Inferior parietal cortex (tissue), 1 donor: Measurements from ENCODE around the gene ADAMTS18.

Experiments used
- DNase-seq: peaks from one replicate; pipeline ENCODE4 v3.0.0-alpha.2; 2016; ENCODE audit errors: extremely low spot score

The ADAMTS18 gene

GRCh38 chr16:77327717-77328116, 107.1 kb downstream of the ADAMTS18 start:
- no peak for DNase-seq

DNA sequence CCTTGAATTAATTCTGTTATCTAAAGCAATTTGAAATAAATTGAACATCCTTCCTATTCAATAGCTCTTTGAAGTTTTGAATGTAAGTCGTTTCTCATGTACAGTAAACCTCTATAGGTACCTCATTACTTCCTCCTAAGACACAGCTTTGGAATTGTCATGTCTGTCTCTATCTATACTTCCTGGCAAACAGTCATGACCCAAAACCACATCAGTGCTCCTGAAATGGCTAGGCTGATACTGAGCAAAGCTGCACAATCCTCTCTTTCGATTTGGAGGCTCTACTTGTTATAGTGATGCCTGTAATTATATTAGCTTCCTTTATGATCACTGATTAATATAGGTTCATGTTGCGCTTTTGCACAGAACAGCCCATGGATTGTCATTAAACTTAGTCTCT, 110.1 kb downstream of the ADAMTS18 start:
- DNase-seq, result no peak

GRCh38 chr16:77323695-77324094, 111.1 kb downstream of the ADAMTS18 start:
- no peak for DNase-seq

DNA sequence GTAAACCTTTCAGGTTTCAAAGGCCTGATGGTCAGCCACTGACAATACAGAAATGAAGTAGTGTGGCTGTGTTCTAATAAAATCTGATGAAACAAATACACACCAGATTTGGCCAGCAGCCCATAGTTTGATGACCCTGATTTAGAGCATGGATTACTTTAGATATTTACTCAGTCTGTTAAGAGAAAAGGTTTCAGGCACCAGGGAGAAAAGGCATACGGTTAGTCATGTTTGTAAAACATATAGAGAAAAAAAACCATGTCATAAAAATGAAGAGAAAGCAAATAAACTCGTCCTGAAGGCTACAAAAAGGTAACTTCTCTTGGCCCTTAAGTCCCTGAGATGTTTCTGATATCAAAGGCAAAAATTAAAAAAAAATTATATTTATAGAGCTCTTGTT, 112.1 kb downstream of the ADAMTS18 start:
- DNase-seq, result no peak

GRCh38 chr16:77317059-77317458, 117.8 kb downstream of the ADAMTS18 start:
- no peak for DNase-seq

DNA sequence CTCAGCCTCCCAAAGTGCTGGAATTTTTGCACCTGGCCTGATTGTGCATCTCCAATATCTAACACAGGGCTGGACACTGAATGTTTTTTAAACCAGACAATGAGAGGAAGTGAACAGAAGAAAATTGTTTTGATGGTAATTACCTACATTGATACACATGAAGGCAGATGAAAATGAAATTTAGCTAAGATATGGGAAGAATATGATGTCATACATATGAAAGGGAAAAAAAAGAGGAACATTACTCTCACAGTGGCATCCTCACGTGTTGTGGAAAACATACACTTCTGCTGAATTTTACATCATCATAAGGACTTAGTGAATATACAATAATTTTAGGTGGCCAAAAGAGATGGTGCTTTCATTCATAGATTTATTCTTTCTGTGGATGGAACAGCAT, 124.0 kb downstream of the ADAMTS18 start:
- DNase-seq, result no peak

GRCh38 chr16:77308163-77308561, 126.7 kb downstream of the ADAMTS18 start:
- no peak for DNase-seq

- no peak for DNase-seq
These were observed 127.2 kb downstream of the ADAMTS18 start for GRCh38 chr16:77307426-77308162.

DNA sequence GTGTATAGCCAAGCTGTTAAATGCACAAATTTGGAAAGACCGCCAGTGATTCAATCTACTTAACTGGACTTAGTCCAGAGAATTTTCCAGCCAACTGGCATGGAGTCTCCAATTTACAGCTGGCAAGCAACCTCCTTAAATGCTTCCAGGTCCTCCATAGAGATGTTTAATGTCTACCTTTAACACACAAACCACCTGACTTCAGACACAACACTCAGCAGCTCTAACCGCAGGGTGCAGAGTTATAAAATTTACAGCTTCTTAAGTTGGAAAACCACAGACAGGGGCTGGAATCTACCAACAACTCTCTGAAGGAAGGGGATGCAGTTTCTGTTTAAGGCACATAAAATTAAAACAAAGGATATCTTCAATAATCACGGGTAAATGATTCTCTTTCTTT, 128.8 kb downstream of the ADAMTS18 start:
- DNase-seq, result no peak

DNA sequence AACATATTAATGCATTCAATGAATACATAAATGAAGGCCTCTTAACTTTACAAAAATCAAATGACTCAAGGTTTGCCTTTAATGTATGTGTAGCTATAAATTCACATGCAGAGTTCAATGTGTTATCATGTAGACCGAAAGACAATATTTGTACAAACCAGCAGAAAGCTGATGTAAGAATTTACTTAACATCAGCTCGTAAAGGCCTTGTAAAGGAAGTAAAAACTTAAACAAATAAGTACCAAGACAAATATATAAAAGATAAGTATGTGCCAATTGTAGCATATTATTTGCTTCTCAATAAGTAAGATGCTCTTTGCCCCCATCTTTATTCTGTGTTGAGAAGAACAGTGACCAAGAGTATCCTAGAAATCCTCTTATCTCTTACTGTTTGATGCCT, 130.0 kb downstream of the ADAMTS18 start:
- DNase-seq, result no peak

- no peak for DNase-seq
These were observed 130.7 kb downstream of the ADAMTS18 start for GRCh38 chr16:77304134-77304533.

DNA sequence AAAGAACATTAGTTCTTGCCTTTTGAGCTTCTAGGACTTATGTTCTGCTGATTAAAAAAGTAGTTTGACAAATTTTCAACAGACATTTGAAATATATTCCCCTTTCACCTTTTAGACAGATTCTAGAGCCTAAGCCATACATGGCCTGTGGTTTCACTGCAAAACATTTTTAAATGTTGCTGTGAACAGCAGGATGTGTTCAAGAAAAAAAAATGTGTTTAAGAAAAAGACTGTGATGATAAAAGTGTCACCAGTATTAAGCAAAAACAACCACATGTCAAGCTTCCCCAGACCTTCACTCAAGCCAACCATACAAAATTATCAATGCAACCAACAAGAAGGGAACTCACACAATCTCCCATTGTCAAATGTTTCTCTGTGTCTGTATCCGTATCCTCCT, 132.2 kb downstream of the ADAMTS18 start:
- no peak for DNase-seq

DNA sequence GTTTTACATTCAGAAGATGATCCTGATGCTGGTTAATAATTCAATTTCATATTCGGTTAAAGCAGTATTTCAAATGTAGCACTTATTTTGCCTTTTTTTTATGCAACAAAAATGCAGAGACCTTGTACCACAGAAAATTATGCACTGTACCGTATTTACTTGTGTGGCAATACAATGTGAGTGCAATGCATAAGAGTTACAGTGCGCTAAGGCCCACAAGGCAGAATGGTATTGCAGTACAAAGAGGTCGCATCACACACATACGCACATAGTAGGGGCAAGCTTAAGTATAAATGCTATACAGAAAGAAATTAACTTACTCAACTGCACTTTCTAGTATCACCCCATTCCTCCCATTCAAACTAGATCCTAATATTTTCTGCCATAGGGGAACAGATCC, 132.6 kb downstream of the ADAMTS18 start:
- DNase-seq, result no peak

GRCh38 chr16:77300256-77300655, 134.6 kb downstream of the ADAMTS18 start:
- no peak for DNase-seq

GRCh38 chr16:77299395-77299794, 135.4 kb downstream of the ADAMTS18 start:
- no peak for DNase-seq

DNA sequence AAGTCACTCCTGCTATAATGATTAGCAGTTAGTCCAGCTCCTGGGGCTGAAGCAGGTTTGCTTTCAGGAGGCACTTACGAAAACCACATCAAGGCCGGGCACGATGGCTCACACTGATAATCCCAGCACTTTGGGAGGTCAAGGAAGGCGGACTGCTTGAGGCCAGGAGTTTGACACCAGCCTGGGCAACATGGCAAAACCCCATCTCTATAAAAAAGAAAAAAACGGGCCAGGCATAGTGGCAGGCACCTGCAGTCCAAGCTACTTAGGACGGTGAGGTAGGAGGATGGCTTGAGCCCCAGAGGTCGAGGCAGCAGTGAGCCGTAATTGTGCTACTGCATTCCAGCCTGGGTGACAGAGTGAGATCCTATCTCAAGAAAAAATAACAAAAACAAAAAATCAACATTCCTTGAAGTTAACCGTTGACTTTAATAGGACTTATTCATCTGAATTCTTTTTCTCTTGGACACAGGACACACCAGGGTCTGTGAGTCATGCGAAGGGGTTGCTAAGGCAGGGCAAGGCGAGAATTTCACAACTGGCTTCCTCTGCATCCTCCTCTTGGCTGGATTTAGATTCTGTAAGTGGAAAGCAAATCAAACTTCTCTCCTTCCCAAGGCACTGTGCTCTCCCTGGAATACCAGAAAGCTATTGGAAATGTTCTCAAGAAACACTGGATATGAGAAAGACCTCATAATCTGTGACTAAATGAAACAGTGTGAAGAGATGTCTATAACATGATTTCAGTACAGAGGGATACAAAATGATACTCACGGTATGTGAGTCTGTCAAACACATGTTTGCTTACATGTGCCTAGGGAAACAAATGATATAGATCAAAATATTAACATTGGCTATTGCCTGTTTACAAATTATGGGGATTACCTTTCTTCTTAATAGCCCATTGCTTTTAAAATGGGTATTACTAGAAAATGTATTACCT, 136.1 kb downstream of the ADAMTS18 start:
- DNase-seq, result no peak

GRCh38 chr16:77297996-77298395, 136.8 kb downstream of the ADAMTS18 start:
- no peak for DNase-seq

- DNase-seq, result no peak
These were observed 138.9 kb downstream of the ADAMTS18 start for GRCh38 chr16:77295896-77296295.

DNA sequence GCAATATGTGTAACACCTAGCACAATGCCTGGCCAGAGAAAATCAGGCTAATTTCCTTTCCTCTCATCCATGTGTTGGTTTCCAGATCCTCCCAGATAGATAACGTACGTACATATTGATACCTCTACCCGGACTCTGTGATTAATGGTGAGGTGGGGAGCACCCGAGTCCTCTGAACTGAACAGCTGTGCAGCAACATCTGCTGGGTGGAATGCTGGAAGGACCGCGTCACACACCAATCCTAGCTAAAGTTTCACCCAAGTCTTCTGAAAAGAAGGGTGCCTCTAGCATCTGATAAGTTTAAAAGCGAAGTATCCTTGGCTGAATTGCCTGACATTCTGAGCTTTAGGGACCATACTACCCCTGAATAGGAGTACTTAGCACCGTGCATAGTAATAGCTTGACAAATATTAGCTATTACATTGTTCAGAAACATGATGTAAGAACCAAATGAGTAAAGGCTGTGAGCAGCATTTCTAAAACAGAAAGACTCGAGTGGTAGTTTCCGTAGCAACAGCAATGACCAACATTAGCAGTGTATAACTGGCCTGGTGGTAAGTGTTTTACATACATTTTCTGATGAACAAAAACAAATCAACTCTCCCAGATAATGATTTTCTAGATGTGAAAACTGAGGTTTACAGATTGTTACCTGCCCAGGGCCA, 144.3 kb downstream of the ADAMTS18 start:
- DNase-seq, result no peak

- DNase-seq, result no peak
These were observed 145.5 kb downstream of the ADAMTS18 start for GRCh38 chr16:77289331-77289809.

GRCh38 chr16:77288222-77288621, 146.6 kb downstream of the ADAMTS18 start:
- DNase-seq, result no peak

- no peak for DNase-seq
These were observed 149.2 kb downstream of the ADAMTS18 start for GRCh38 chr16:77285676-77286075.
